IPS-18a (cell line): ENCODE measurements around the gene CLRN1.

Experiments
- H3K27ac ChIP-seq: one replicate; pipeline ENCODE4 v1.5.1; 2013; ENCODE audit warnings: low read length
- H3K27me3 ChIP-seq: one replicate; pipeline ENCODE4 v1.6.1; 2013; ENCODE audit warnings: mild to moderate bottlenecking, low read length; ENCODE audit not compliant: control insufficient read depth, insufficient read depth
- H3K36me3 ChIP-seq: one replicate; pipeline ENCODE4 v1.6.1; 2013; ENCODE audit warnings: low read depth, low read length; ENCODE audit not compliant: control insufficient read depth
- H3K4me1 ChIP-seq: one replicate; pipeline ENCODE4 v1.6.1; 2013; ENCODE audit warnings: low read depth, low read length; ENCODE audit not compliant: control insufficient read depth
- H3K4me3 ChIP-seq: one replicate; pipeline ENCODE4 v1.5.1; 2013; ENCODE audit warnings: low read length
- H3K9ac ChIP-seq: one replicate; pipeline ENCODE4 v1.6.1; 2013; ENCODE audit warnings: mild to moderate bottlenecking, low read length, moderate library complexity
- H3K9me3 ChIP-seq: one replicate; pipeline ENCODE4 v1.6.1; 2013; ENCODE audit warnings: low read depth, low read length; ENCODE audit not compliant: control insufficient read depth

Gene CLRN1

GRCh38 chr3:150913133-150913922, 59.2 kb downstream of the CLRN1 start:
- Histone ChIP-seq H3K4me1 (peaks cover 7% of the 10 kb centered on the region), H3K27me3 (no peaks in the 10 kb centered on the region), H3K9me3 (no peaks in the 10 kb centered on the region), H3K9ac (no peak overlapping the region), H3K27ac (no peak overlapping the region), H3K36me3 (no peaks in the 10 kb centered on the region), H3K4me3 (no peak overlapping the region)

- no peaks in the 10 kb centered on the region for H3K36me3 ChIP-seq
- H3K27ac ChIP-seq = no peak overlapping the region
- no peaks in the 10 kb centered on the region for H3K4me1 ChIP-seq
- H3K27me3 ChIP-seq = no peaks in the 10 kb centered on the region
- H3K9ac ChIP-seq = no peak overlapping the region
- H3K9me3 ChIP-seq = no peaks in the 10 kb centered on the region
- H3K4me3 ChIP-seq = no peak overlapping the region
Measured at GRCh38 chr3:150912501-150912900, 60.0 kb downstream of the CLRN1 start.

GRCh38 chr3:150911771-150912170, 60.8 kb downstream of the CLRN1 start:
- no peak overlapping the region for H3K27ac ChIP-seq
- no peaks in the 10 kb centered on the region for H3K4me1 ChIP-seq
- no peak overlapping the region for H3K9ac ChIP-seq
- H3K36me3 ChIP-seq = no peaks in the 10 kb centered on the region
- H3K9me3 ChIP-seq = no peaks in the 10 kb centered on the region
- no peaks in the 10 kb centered on the region for H3K27me3 ChIP-seq
- no peak overlapping the region for H3K4me3 ChIP-seq

GRCh38 chr3:150906461-150906860, 66.1 kb downstream of the CLRN1 start:
- no peaks in the 10 kb centered on the region for H3K4me1 ChIP-seq
- no peak overlapping the region for H3K9ac ChIP-seq
- no peak overlapping the region for H3K27ac ChIP-seq
- no peak overlapping the region for H3K4me3 ChIP-seq
- H3K27me3 ChIP-seq = no peaks in the 10 kb centered on the region
- no peaks in the 10 kb centered on the region for H3K9me3 ChIP-seq
- H3K36me3 ChIP-seq = no peaks in the 10 kb centered on the region

GRCh38 chr3:150905746-150906145, 66.8 kb downstream of the CLRN1 start:
- H3K4me3 ChIP-seq = no peak overlapping the region
- no peaks in the 10 kb centered on the region for H3K27me3 ChIP-seq
- no peaks in the 10 kb centered on the region for H3K4me1 ChIP-seq

GRCh38 chr3:150905339-150905738, 67.2 kb downstream of the CLRN1 start, which contains the start of gene MINDY4B:
Gene MINDY4B, minus strand, starts transcription at chr3:150905439. Its CDS starts 0 bp downstream, at chr3:150905439.
- H3K9me3 ChIP-seq = no peaks in the 10 kb centered on the region
- H3K27ac ChIP-seq = no peak within 1 kb of the TSS
- H3K4me3 ChIP-seq = no peak within 1 kb of the TSS
- H3K27me3 ChIP-seq = no peaks in the 10 kb centered on the region
- H3K36me3 ChIP-seq = no peaks in the 10 kb centered on the region
- no peaks in the 10 kb centered on the region for H3K4me1 ChIP-seq
- no peak within 1 kb of the TSS for H3K9ac ChIP-seq

More at GRCh38 chr3:150905746-150906145, 66.8 kb downstream of the CLRN1 start:
- Histone ChIP-seq H3K9ac (no peak overlapping the region), H3K36me3 (no peaks in the 10 kb centered on the region), H3K9me3 (no peaks in the 10 kb centered on the region), H3K27ac (no peak overlapping the region)

- Histone ChIP-seq H3K27ac (no peak overlapping the region), H3K4me1 (no peaks in the 10 kb centered on the region), H3K9ac (no peak overlapping the region), H3K36me3 (no peaks in the 10 kb centered on the region), H3K9me3 (no peaks in the 10 kb centered on the region), H3K27me3 (no peaks in the 10 kb centered on the region), H3K4me3 (no peak overlapping the region)
Measured at GRCh38 chr3:150902988-150903387, 69.5 kb downstream of the CLRN1 start.

GRCh38 chr3:150901793-150902192, 70.7 kb downstream of the CLRN1 start:
- H3K9me3 ChIP-seq = no peaks in the 10 kb centered on the region
- no peaks in the 10 kb centered on the region for H3K27me3 ChIP-seq
- H3K36me3 ChIP-seq = no peaks in the 10 kb centered on the region
- no peak overlapping the region for H3K27ac ChIP-seq
- H3K4me1 ChIP-seq = no peaks in the 10 kb centered on the region
- no peak overlapping the region for H3K4me3 ChIP-seq
- no peak overlapping the region for H3K9ac ChIP-seq

GRCh38 chr3:150899141-150899540, 73.4 kb downstream of the CLRN1 start:
- H3K9me3 ChIP-seq = no peaks in the 10 kb centered on the region
- no peak overlapping the region for H3K4me3 ChIP-seq
- no peak overlapping the region for H3K9ac ChIP-seq
- no peaks in the 10 kb centered on the region for H3K27me3 ChIP-seq
- no peaks in the 10 kb centered on the region for H3K4me1 ChIP-seq
- H3K27ac ChIP-seq = no peak overlapping the region
- H3K36me3 ChIP-seq = no peaks in the 10 kb centered on the region

GRCh38 chr3:150898046-150898754, 74.3 kb downstream of the CLRN1 start:
- H3K27ac ChIP-seq = no peak overlapping the region
- H3K4me1 ChIP-seq = no peaks in the 10 kb centered on the region
- H3K9me3 ChIP-seq = no peaks in the 10 kb centered on the region
- H3K4me3 ChIP-seq = no peak overlapping the region
- no peak overlapping the region for H3K9ac ChIP-seq
- H3K36me3 ChIP-seq = no peaks in the 10 kb centered on the region
- H3K27me3 ChIP-seq = no peaks in the 10 kb centered on the region

- Histone ChIP-seq H3K4me3 (no peak overlapping the region), H3K9ac (no peak overlapping the region), H3K36me3 (no peaks in the 10 kb centered on the region), H3K9me3 (no peaks in the 10 kb centered on the region), H3K27ac (no peak overlapping the region), H3K4me1 (no peaks in the 10 kb centered on the region), H3K27me3 (no peaks in the 10 kb centered on the region)
Measured at GRCh38 chr3:150897592-150897991, 74.9 kb downstream of the CLRN1 start.

GRCh38 chr3:150890831-150891230, 81.7 kb downstream of the CLRN1 start:
- no peak overlapping the region for H3K4me3 ChIP-seq
- H3K4me1 ChIP-seq = no peaks in the 10 kb centered on the region
- no peaks in the 10 kb centered on the region for H3K9me3 ChIP-seq
- H3K27ac ChIP-seq = no peak overlapping the region
- H3K36me3 ChIP-seq = no peaks in the 10 kb centered on the region
- no peaks in the 10 kb centered on the region for H3K27me3 ChIP-seq
- no peak overlapping the region for H3K9ac ChIP-seq
